CD4-positive, alpha-beta T cell (primary cell): ENCODE data around the gene MOBP. TPM values are rescaled to one million over a fixed set of nuclear protein-coding genes. Genes with fewer than 3 reads are reported as not detected.

Source experiments
- ATAC-seq: fragments of 200-7000 bp; cut with Tn5 transposase; one replicate; pipeline ENCODE4 v1.10.0; 2022; ENCODE audit warnings: mild to moderate bottlenecking; ENCODE audit not compliant: poor library complexity
- CTCF ChIA-PET: fragments of 350-600 bp; sonication (Branson Sonifier 250); formaldehyde crosslinking; loops from one replicate; lab custom pipeline; 2021; ENCODE audit warnings: antibody characterized with exemption, inconsistent platforms; lab: Charles Lee
- POLR2A ChIA-PET: fragments of 350-600 bp; sonication (Branson Sonifier 250); formaldehyde crosslinking; loops from one replicate; lab custom pipeline; 2021; ENCODE audit warnings: antibody characterized with exemption, inconsistent platforms; lab: Charles Lee
- DNase-seq, 14 experiments: peaks; one replicate each; pipeline ENCODE4 v3.0.0-alpha.2; 2013 to 2020; ENCODE audit warnings: mixed read lengths in 2 of 14
- H3K27ac ChIP-seq, 2 donors: one replicate each; pipeline versions ENCODE4 v1.5.1 to v1.7.0; 2013; ENCODE audit warnings: low read length in 2 of 2, low read depth in 1 of 2, mild to moderate bottlenecking in 1 of 2
- H3K27me3 ChIP-seq, 2 experiments: 1 replicate in 1 of 2; 2 replicates in 1 of 2; pipeline versions ENCODE4 v1.6.1 to v1.7.0; 2013; ENCODE audit warnings: low read length in 2 of 2, control low read depth in 1 of 2, mild to moderate bottlenecking in 1 of 2, moderate library complexity in 1 of 2; ENCODE audit not compliant: insufficient read depth in 2 of 2, control insufficient read depth in 1 of 2
- H3K36me3 ChIP-seq: one replicate; pipeline ENCODE4 v1.6.1; 2013; ENCODE audit warnings: low read length, control low read depth; ENCODE audit not compliant: insufficient read depth
- H3K4me1 ChIP-seq: one replicate; pipeline ENCODE4 v1.6.1; 2013; ENCODE audit warnings: low read length, control low read depth; ENCODE audit not compliant: insufficient read depth
- H3K4me3 ChIP-seq: one replicate; pipeline ENCODE4 v1.5.1; 2013; ENCODE audit warnings: mild to moderate bottlenecking, low read length, moderate library complexity
- H3K9me3 ChIP-seq, 2 experiments: 1 replicate in 1 of 2; 2 replicates in 1 of 2; pipeline versions ENCODE4 v1.6.1 to v1.7.0; 2013; ENCODE audit warnings: low read length in 2 of 2, mild to moderate bottlenecking in 2 of 2, control low read depth in 1 of 2, moderate library complexity in 1 of 2; ENCODE audit not compliant: control insufficient read depth in 1 of 2, insufficient read depth in 1 of 2
- H3K27ac Mint-ChIP-seq: one replicate; pipeline ENCODE4 v1.8.0; 2020; ENCODE audit warnings: mixed read lengths
- H3K27me3 Mint-ChIP-seq: one replicate; pipeline ENCODE4 v1.8.0; 2021; ENCODE audit warnings: mixed read lengths
- H3K36me3 Mint-ChIP-seq: one replicate; pipeline ENCODE4 v1.8.0; 2021; ENCODE audit warnings: low read depth, mixed read lengths
- H3K4me1 Mint-ChIP-seq: one replicate; pipeline ENCODE4 v1.8.0; 2021; ENCODE audit warnings: low read depth, mixed read lengths
- H3K4me3 Mint-ChIP-seq: one replicate; pipeline ENCODE4 v1.8.0; 2020; ENCODE audit warnings: mild to moderate bottlenecking, mixed read lengths
- H3K9me3 Mint-ChIP-seq: one replicate; pipeline ENCODE4 v1.8.0; 2020; ENCODE audit warnings: mixed read lengths
- CTCF ChIP-seq: fragments of 200-600 bp; IDR thresholded peaks from one replicate; pipeline ENCODE4 v1.8.0; 2022; ENCODE audit warnings: antibody characterized with exemption, mild to moderate bottlenecking
- intact Hi-C, 2 experiments: fragments of 100-400 bp; cut with DNase I in 1 of 2; cut with micrococcal nuclease in 1 of 2; formaldehyde crosslinking; loops; one replicate each; pipeline versions ENCODE4 v1.15.1 to v1.9.0; 2023 to 2025; cut with DNase I, micrococcal nuclease
- total RNA-seq, 174 experiments: library from RNA in 2 of 174; stranded (reverse) in 2 of 174; gene quantifications; one replicate each; pipeline ENCODE4 v1.2.3 and lab custom pipeline; 2021 to 2026

Gene MOBP
- total RNA-seq, 2 experiments from 2014 or later: not detected

- CTCF ChIA-PET: no interaction called here
- Histone ChIP-seq H3K9me3 (no peaks in the 10 kb centered on the region), H3K27ac (no peak overlapping the region), H3K27me3 (no peaks in the 10 kb centered on the region), H3K4me3 (no peak overlapping the region), H3K36me3 (no peaks in the 10 kb centered on the region), H3K4me1 (no peaks in the 10 kb centered on the region)
- Mint-ChIP-seq H3K36me3 (no peaks in the 10 kb centered on the region), H3K27ac (no peak overlapping the region), H3K4me3 (no peak overlapping the region), H3K4me1 (no peaks in the 10 kb centered on the region), H3K27me3 (peaks cover 38% of the 10 kb centered on the region), H3K9me3 (no peaks in the 10 kb centered on the region)
- DNase-seq: no peak
- POLR2A ChIA-PET: no interaction called here
- intact Hi-C loops: no loop called here
- ATAC-seq: no peak
- TF ChIP-seq CTCF: no peak
Measured at GRCh38 chr3:39531066-39531465, 63.6 kb downstream of the MOBP start.

GRCh38 chr3:39531665-39532064 lies 64.2 kb downstream of the MOBP start:
- H3K27ac ChIP-seq: no peak overlapping the region
- Mint-ChIP-seq H3K4me1 (no peaks in the 10 kb centered on the region), H3K27me3 (peaks cover 38% of the 10 kb centered on the region), H3K4me3 (no peak overlapping the region), H3K36me3 (no peaks in the 10 kb centered on the region), H3K9me3 (no peaks in the 10 kb centered on the region), H3K27ac (no peak overlapping the region)
- ChIA-PET CTCF (no interaction called here), POLR2A (no interaction called here)
- H3K9me3 ChIP-seq: no peaks in the 10 kb centered on the region
- no peak for DNase-seq
- TF ChIP-seq CTCF: no peak
- intact Hi-C loops: no loop called here
- H3K36me3 ChIP-seq: no peaks in the 10 kb centered on the region
- no peaks in the 10 kb centered on the region for H3K27me3 ChIP-seq
- no peak overlapping the region for H3K4me3 ChIP-seq
- no peaks in the 10 kb centered on the region for H3K4me1 ChIP-seq
- ATAC-seq: no peak

- no peaks in the 10 kb centered on the region for H3K9me3 Mint-ChIP-seq
- H3K4me1 Mint-ChIP-seq: no peaks in the 10 kb centered on the region
- H3K4me3 Mint-ChIP-seq: no peak overlapping the region
- H3K4me3 ChIP-seq: no peak overlapping the region
- ATAC-seq (no peak), DNase-seq (no peak)
- no peak overlapping the region for H3K27ac ChIP-seq
- H3K4me1 ChIP-seq: no peaks in the 10 kb centered on the region
- TF ChIP-seq CTCF: no peak
- H3K9me3 ChIP-seq: no peaks in the 10 kb centered on the region
- no peaks in the 10 kb centered on the region for H3K36me3 Mint-ChIP-seq
- intact Hi-C loops: no loop called here
- H3K27me3 Mint-ChIP-seq: peaks cover 34% of the 10 kb centered on the region
- no peaks in the 10 kb centered on the region for H3K36me3 ChIP-seq
- H3K27ac Mint-ChIP-seq: no peak overlapping the region
- CTCF ChIA-PET: no interaction called here
- POLR2A ChIA-PET: no interaction called here
- no peaks in the 10 kb centered on the region for H3K27me3 ChIP-seq
Measured at GRCh38 chr3:39532777-39533176, 65.3 kb downstream of the MOBP start.
